Activated naive CD8-positive, alpha-beta T cell treated with anti-CD3 and anti-CD28 coated beads for 36 hours (primary cell): ENCODE results near the gene ERC2. TPM values are rescaled to one million over a fixed set of nuclear protein-coding genes. Genes with fewer than 3 reads are reported as not detected.
"Not testable (repeated sequence)": the region's sequence is repeated elsewhere in the genome, so short reads cannot be mapped to it uniquely, and the experiment has no call there.

Experiments used
- DNase-seq: peaks from one replicate; pipeline ENCODE4 v3.0.0; 2021
- H3K27ac Mint-ChIP-seq: one replicate; pipeline ENCODE4 v1.8.0; 2022; ENCODE audit warnings: mild to moderate bottlenecking, moderate library complexity, mixed read lengths
- H3K27me3 Mint-ChIP-seq: one replicate; pipeline ENCODE4 v1.8.0; 2022; ENCODE audit warnings: mild to moderate bottlenecking, mixed read lengths
- H3K36me3 Mint-ChIP-seq: one replicate; pipeline ENCODE4 v1.8.0; 2021; ENCODE audit warnings: mild to moderate bottlenecking, mixed read lengths
- H3K4me1 Mint-ChIP-seq: one replicate; pipeline ENCODE4 v1.8.0; 2021; ENCODE audit warnings: mixed read lengths
- H3K4me3 Mint-ChIP-seq: one replicate; pipeline ENCODE4 v1.8.0; 2022; ENCODE audit warnings: mild to moderate bottlenecking, moderate library complexity, mixed read lengths
- H3K9me3 Mint-ChIP-seq: one replicate; pipeline ENCODE4 v1.8.0; 2022; ENCODE audit warnings: mixed read lengths
- total RNA-seq, 2 experiments: library from RNA; stranded (reverse); gene quantifications; one replicate each; pipeline ENCODE4 v1.2.3, GENCODE V29; 2021

Gene ERC2
- total RNA-seq, 2 experiments from 2014 or later: not detected

GRCh38 chr3:55868347-55868746, 599.9 kb downstream of the ERC2 start:
- no peak for DNase-seq
- H3K4me3 Mint-ChIP-seq: no peak overlapping the region
- H3K9me3 Mint-ChIP-seq: no peaks in the 10 kb centered on the region
- peaks cover 7% of the 10 kb centered on the region for H3K27me3 Mint-ChIP-seq
- no peak overlapping the region for H3K27ac Mint-ChIP-seq
- H3K36me3 Mint-ChIP-seq: no peaks in the 10 kb centered on the region
- no peaks in the 10 kb centered on the region for H3K4me1 Mint-ChIP-seq

DNA sequence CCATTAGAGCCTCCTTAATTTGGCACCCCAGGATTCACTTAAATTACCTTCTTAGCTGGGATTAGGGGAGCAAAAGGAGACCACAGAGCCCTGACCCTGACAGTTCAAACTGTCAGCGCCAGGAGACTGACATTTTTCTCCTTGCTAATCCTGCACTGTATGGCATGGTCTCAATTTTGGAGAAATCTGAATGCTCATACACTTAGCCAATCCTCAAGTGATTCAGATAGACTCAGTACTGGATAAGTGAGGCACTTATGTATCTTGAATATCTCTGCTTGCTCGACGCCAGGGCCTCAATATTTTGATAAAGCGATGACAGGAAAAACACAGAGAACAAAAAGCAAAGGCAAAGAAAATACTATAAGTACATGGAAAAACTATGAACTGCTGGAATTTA, 605.2 kb downstream of the ERC2 start:
- DNase-seq: no peak
- H3K36me3 Mint-ChIP-seq: no peaks in the 10 kb centered on the region
- no peaks in the 10 kb centered on the region for H3K9me3 Mint-ChIP-seq
- H3K27ac Mint-ChIP-seq: no peak overlapping the region
- no peaks in the 10 kb centered on the region for H3K4me1 Mint-ChIP-seq
- no peak overlapping the region for H3K4me3 Mint-ChIP-seq
- H3K27me3 Mint-ChIP-seq: no peaks in the 10 kb centered on the region

DNA sequence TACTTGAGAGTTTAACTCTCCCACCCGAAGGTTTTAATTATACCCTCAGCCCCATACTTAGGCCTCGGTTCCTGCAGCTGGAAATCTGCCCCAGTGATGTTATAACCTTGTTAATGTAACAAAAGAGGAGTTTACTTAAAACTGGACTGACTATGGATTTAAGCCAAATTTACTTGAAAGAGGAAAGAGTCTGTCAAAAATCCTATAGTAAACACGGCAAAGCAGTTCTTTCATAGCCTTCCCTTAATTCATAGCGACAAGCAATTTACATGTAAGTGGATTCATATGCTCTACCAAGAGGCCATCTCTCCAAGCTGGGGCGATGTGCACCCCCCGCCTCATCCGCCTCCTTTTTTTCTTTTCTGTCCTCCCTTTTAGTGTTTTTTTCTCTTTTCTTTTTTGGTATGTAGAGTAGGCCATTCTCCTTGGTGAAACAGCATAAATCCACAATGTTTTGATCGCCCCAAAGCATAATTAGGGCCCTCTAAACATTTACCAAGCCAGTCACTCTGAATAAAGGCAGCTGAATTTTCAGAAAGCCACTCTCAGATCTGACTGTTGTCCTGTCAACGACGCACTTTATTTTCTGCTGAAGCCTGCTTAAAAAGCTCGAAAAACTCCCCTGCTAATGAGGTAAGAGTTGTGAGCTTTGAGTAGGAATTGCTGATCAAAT, 608.1 kb downstream of the ERC2 start:
- no peak for DNase-seq
- Mint-ChIP-seq H3K36me3 (no peaks in the 10 kb centered on the region), H3K4me1 (no peaks in the 10 kb centered on the region), H3K9me3 (no peaks in the 10 kb centered on the region), H3K4me3 (no peak overlapping the region), H3K27me3 (no peaks in the 10 kb centered on the region), H3K27ac (no peak overlapping the region)

GRCh38 chr3:55859305-55859704, 609.0 kb downstream of the ERC2 start:
- no peak overlapping the region for H3K27ac Mint-ChIP-seq
- no peak overlapping the region for H3K4me3 Mint-ChIP-seq
- no peaks in the 10 kb centered on the region for H3K9me3 Mint-ChIP-seq

DNA sequence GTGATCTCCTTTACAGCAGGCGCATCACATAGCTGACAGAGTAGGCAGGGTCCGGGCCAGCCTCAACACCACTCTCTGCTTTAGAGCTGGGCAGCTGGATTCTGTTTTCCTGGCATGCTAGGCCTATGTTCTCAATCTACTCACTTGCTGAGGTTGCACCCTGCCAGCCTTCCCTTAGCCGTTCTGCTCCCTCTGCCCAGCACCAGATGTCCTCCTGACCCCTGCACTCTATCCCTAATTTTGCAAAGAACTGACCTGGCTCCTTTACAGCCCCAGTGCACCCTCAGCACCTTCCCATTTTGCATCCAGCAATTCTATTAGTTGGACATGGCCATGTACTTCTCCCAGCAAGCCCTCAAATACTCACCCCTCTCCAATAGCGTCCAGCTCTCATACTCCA, 609.5 kb downstream of the ERC2 start:
- H3K4me3 Mint-ChIP-seq: no peak overlapping the region
- H3K9me3 Mint-ChIP-seq: no peaks in the 10 kb centered on the region
- H3K27me3 Mint-ChIP-seq: no peaks in the 10 kb centered on the region
- H3K36me3 Mint-ChIP-seq: no peaks in the 10 kb centered on the region
- H3K27ac Mint-ChIP-seq: no peak overlapping the region
- H3K4me1 Mint-ChIP-seq: no peaks in the 10 kb centered on the region
- DNase-seq: no peak

More at GRCh38 chr3:55859305-55859704, 609.0 kb downstream of the ERC2 start:
- no peak for DNase-seq
- no peaks in the 10 kb centered on the region for H3K4me1 Mint-ChIP-seq
- H3K27me3 Mint-ChIP-seq: no peaks in the 10 kb centered on the region
- no peaks in the 10 kb centered on the region for H3K36me3 Mint-ChIP-seq

- Mint-ChIP-seq H3K36me3 (no peaks in the 10 kb centered on the region), H3K9me3 (no peaks in the 10 kb centered on the region), H3K27ac (no peak overlapping the region), H3K27me3 (no peaks in the 10 kb centered on the region), H3K4me3 (no peak overlapping the region), H3K4me1 (no peaks in the 10 kb centered on the region)
- DNase-seq: no peak
Observed at GRCh38 chr3:55858302-55858701, 610.0 kb downstream of the ERC2 start.

GRCh38 chr3:55857633-55858032, 610.6 kb downstream of the ERC2 start:
- Mint-ChIP-seq H3K27ac (no peak overlapping the region), H3K36me3 (no peaks in the 10 kb centered on the region), H3K27me3 (no peaks in the 10 kb centered on the region), H3K4me1 (no peaks in the 10 kb centered on the region), H3K9me3 (no peaks in the 10 kb centered on the region), H3K4me3 (no peak overlapping the region)
- no peak for DNase-seq

GRCh38 chr3:55855311-55855710, 613.0 kb downstream of the ERC2 start:
- Mint-ChIP-seq H3K36me3 (no peaks in the 10 kb centered on the region), H3K9me3 (no peaks in the 10 kb centered on the region), H3K27ac (no peak overlapping the region)

DNA sequence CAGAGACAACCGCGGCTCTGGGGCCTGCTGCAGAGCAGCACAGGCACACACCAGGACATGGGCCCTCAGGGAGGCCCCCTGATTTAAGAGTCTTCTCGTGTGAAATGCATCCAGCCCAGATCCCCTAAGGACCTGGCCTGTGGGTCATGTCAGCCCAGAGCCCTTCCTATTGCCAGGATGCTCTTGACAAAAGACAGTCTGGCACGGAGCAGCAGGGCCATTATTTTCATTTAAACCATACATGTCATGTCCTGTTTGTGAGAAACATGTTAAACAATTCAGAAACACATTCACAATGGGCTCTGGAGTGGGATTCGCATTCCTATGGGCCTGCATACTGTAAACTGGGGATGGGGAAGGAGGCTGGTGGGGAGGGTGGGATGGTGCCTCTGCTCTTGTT, 613.8 kb downstream of the ERC2 start:
- Mint-ChIP-seq H3K4me3 (no peak overlapping the region), H3K4me1 (no peaks in the 10 kb centered on the region), H3K9me3 (no peaks in the 10 kb centered on the region), H3K27me3 (no peaks in the 10 kb centered on the region), H3K27ac (no peak overlapping the region), H3K36me3 (no peaks in the 10 kb centered on the region)
- DNase-seq: no peak

More at GRCh38 chr3:55855311-55855710, 613.0 kb downstream of the ERC2 start:
- DNase-seq: no peak
- Mint-ChIP-seq H3K4me1 (no peaks in the 10 kb centered on the region), H3K4me3 (no peak overlapping the region), H3K27me3 (no peaks in the 10 kb centered on the region)

- Mint-ChIP-seq H3K4me3 (no peak overlapping the region), H3K9me3 (no peaks in the 10 kb centered on the region), H3K36me3 (no peaks in the 10 kb centered on the region), H3K27ac (no peak overlapping the region), H3K27me3 (no peaks in the 10 kb centered on the region), H3K4me1 (no peaks in the 10 kb centered on the region)
- no peak for DNase-seq
Observed at GRCh38 chr3:55852326-55852725, 615.9 kb downstream of the ERC2 start.

DNA sequence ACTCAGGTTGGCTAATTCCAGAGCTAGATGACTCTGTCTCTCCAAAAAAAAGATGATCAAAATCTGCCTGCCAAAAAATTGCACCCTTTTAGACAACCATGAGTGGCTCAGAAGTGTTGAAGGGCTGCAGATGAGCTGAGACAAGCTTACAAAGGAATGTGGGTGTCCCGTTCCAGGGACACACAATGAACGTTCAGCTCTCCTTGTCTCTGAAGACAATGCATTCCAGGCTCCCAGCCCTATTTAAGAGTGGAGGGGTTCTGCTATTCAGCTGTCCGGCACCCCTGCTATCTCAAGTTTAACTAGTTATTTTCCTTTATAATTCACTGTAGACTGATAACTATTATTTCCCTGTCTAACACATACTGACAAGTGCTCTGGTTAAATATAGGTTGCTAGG, 626.1 kb downstream of the ERC2 start:
- no peak overlapping the region for H3K4me3 Mint-ChIP-seq
- DNase-seq: no peak

GRCh38 chr3:55831876-55832275, 636.4 kb downstream of the ERC2 start:
- not testable (repeated sequence) for DNase-seq, H3K4me1 Mint-ChIP-seq, H3K27me3 Mint-ChIP-seq, H3K4me3 Mint-ChIP-seq, H3K27ac Mint-ChIP-seq, H3K36me3 Mint-ChIP-seq
- peaks cover 16% of the 10 kb centered on the region for H3K9me3 Mint-ChIP-seq

More for the DNA sequence above, 626.1 kb downstream of the ERC2 start:
- Mint-ChIP-seq H3K4me1 (no peaks in the 10 kb centered on the region), H3K27ac (no peak overlapping the region), H3K9me3 (peaks cover 11% of the 10 kb centered on the region), H3K36me3 (no peaks in the 10 kb centered on the region), H3K27me3 (no peaks in the 10 kb centered on the region)

DNA sequence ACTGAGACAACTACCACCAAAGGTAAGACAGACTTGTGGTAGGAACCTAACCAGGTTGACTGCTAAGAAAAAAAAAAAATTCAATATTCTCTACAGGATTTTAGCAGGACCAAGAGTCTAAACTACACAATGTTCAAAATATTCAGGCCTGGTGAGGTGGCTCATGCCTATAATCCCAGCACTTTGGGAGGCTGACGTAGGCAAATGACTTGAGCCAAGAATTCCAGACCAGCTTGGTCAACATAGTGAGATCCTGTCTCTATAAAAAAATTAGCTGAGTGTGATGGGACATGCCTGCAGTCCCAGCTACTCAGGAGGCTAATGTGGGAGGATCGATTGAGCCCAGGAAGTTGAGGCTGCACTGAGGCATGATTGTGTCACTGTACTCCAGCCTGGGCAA, 639.6 kb downstream of the ERC2 start:
- no peaks in the 10 kb centered on the region for H3K36me3 Mint-ChIP-seq
- H3K4me3 Mint-ChIP-seq: no peak overlapping the region
- no peak for DNase-seq
- H3K9me3 Mint-ChIP-seq: peaks cover 13% of the 10 kb centered on the region
- no peaks in the 10 kb centered on the region for H3K4me1 Mint-ChIP-seq
- no peaks in the 10 kb centered on the region for H3K27me3 Mint-ChIP-seq
- no peak overlapping the region for H3K27ac Mint-ChIP-seq

DNA sequence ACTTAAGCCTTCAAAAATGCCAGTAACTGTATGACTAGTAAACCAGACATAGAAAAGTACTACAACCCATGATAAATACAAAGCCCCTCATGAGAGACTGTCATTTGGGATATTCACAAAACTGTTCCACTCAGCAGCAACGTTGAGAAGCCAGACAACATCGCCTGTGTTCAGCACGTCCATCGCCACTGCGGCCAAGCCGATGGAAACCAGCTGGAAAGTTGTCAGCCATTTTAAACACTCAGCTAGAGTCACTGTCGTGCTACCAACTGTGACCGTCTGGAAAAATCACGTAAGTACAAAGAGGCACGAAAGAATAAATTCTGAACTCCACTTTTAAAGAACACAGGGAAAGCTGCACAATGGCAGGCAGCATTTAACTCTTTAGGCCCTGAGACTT, 640.5 kb downstream of the ERC2 start:
- no peaks in the 10 kb centered on the region for H3K36me3 Mint-ChIP-seq
- no peak for DNase-seq
- H3K4me3 Mint-ChIP-seq: no peak overlapping the region
- no peaks in the 10 kb centered on the region for H3K27me3 Mint-ChIP-seq
- H3K4me1 Mint-ChIP-seq: no peaks in the 10 kb centered on the region
- H3K27ac Mint-ChIP-seq: no peak overlapping the region
- H3K9me3 Mint-ChIP-seq: peaks cover 9% of the 10 kb centered on the region

GRCh38 chr3:55826731-55827496, 641.4 kb downstream of the ERC2 start:
- peaks cover 7% of the 10 kb centered on the region for H3K9me3 Mint-ChIP-seq
- no peak overlapping the region for H3K27ac Mint-ChIP-seq
- no peaks in the 10 kb centered on the region for H3K27me3 Mint-ChIP-seq
- no peak overlapping the region for H3K4me3 Mint-ChIP-seq
- H3K36me3 Mint-ChIP-seq: no peaks in the 10 kb centered on the region
- no peaks in the 10 kb centered on the region for H3K4me1 Mint-ChIP-seq
- no peak for DNase-seq

GRCh38 chr3:55826097-55826496, 642.2 kb downstream of the ERC2 start:
- no peak for DNase-seq
- Mint-ChIP-seq H3K27me3 (no peaks in the 10 kb centered on the region), H3K4me1 (no peaks in the 10 kb centered on the region), H3K27ac (no peak overlapping the region), H3K4me3 (no peak overlapping the region), H3K36me3 (no peaks in the 10 kb centered on the region), H3K9me3 (peaks cover 7% of the 10 kb centered on the region)
